Small intestine (tissue), 7 donors: ENCODE measurements around the gene DGKZ. TPM values are rescaled to one million over a fixed set of nuclear protein-coding genes. Genes with fewer than 3 reads are reported as not detected.

Experiments used
- DNase-seq, 2 donors: peaks; one replicate each; pipeline versions ENCODE4 v3.0.0 to v3.0.0-alpha.2; 2013
- FAIRE-seq: peaks from 2 replicates; lab custom pipeline; 2012; peaks lifted over from hg19 to GRCh38; lab: Jason Lieb, UNC
- H3K27ac ChIP-seq, 3 donors: one replicate each; pipeline ENCODE4 v1.5.1; 2013; ENCODE audit warnings: low read length in 2 of 3, mild to moderate bottlenecking in 2 of 3, control low read depth in 1 of 3, inconsistent platforms in 1 of 3, low read depth in 1 of 3, moderate library complexity in 1 of 3
- H3K27me3 ChIP-seq, 3 donors: one replicate each; pipeline ENCODE4 v1.6.1; 2013; ENCODE audit warnings: low read length in 3 of 3, inconsistent platforms in 1 of 3; ENCODE audit not compliant: control insufficient read depth in 3 of 3, insufficient read depth in 3 of 3
- H3K36me3 ChIP-seq, 3 donors: one replicate each; pipeline ENCODE4 v1.6.1; 2013; ENCODE audit warnings: low read length in 3 of 3, inconsistent platforms in 1 of 3, low read depth in 1 of 3, mild to moderate bottlenecking in 1 of 3, moderate library complexity in 1 of 3; ENCODE audit not compliant: control insufficient read depth in 3 of 3, insufficient read depth in 2 of 3
- H3K4me1 ChIP-seq, 3 donors: one replicate each; pipeline ENCODE4 v1.6.1; 2013; ENCODE audit warnings: low read length in 2 of 3, inconsistent platforms in 1 of 3, low read depth in 1 of 3, mild to moderate bottlenecking in 1 of 3, moderate library complexity in 1 of 3; ENCODE audit not compliant: control insufficient read depth in 3 of 3, insufficient read depth in 2 of 3
- H3K4me3 ChIP-seq, 3 donors: one replicate each; pipeline ENCODE4 v1.5.1; 2013; ENCODE audit warnings: low read length in 3 of 3, control low read depth in 1 of 3, inconsistent platforms in 1 of 3, low read depth in 1 of 3, mild to moderate bottlenecking in 1 of 3, moderate library complexity in 1 of 3
- H3K9me3 ChIP-seq, 2 donors: one replicate each; pipeline ENCODE4 v1.6.1; 2013; ENCODE audit warnings: low read depth in 1 of 2, low read length in 1 of 2; ENCODE audit not compliant: control insufficient read depth in 2 of 2, insufficient read depth in 1 of 2
- WGBS, 3 donors: extraction: QIAGEN DNeasy Blood & Tissue Kit; methylation state at CpG; one replicate each; pipeline ENCODE4 v1.1.7; 2013; 5-methylcytosine and 5-hydroxymethylcytosine counted together
- polyA plus RNA-seq, 4 donors: library from polyadenylated mRNA; stranded (reverse) in 3 of 4; unstranded in 1 of 4; fragments of 200-250 nt in 3 of 4; fragments of 120-200 nt in 1 of 4; gene quantifications; one replicate each; pipeline versions ENCODE4 v1.2.1 to v1.2.3, GENCODE V29; 2013
- donor health status: healthy with polysubstance abuse.
- donor health status: control.
- donor health status: control.
- donor health status: Bipolar disorder and iron deficiency.
- donor health status: healthy.

Gene DGKZ
- polyA plus RNA-seq, 4 donors: 41.0 to 122 (median 103) TPM

DNA sequence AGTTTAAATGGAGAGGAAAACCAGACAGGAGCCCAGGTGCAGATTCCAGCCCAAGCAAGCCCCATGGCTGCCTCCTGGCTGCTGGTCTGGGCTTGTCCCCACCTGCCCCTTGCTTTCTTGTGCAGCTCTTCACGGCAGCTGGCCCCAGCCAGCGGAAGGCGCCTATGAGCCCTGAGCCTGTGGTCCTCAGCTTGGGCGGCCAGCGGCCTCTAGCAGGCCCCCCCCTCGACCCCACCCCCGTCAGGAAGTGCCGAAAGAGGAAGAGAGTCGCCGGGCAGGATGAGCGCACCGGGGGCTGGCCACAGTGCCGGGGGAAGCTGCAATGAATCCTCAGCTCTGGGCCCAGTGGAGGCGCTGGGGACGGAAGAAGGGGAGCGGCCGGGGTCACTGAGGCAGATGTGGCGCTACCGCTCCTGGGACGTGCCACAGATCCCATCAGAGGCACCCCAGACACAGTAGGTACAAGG is 2.1 kb upstream of the DGKZ start:
- H3K27me3 ChIP-seq: peaks cover 0 to 15% (median 0%) of the 10 kb centered on the region in 3 donors

DNA sequence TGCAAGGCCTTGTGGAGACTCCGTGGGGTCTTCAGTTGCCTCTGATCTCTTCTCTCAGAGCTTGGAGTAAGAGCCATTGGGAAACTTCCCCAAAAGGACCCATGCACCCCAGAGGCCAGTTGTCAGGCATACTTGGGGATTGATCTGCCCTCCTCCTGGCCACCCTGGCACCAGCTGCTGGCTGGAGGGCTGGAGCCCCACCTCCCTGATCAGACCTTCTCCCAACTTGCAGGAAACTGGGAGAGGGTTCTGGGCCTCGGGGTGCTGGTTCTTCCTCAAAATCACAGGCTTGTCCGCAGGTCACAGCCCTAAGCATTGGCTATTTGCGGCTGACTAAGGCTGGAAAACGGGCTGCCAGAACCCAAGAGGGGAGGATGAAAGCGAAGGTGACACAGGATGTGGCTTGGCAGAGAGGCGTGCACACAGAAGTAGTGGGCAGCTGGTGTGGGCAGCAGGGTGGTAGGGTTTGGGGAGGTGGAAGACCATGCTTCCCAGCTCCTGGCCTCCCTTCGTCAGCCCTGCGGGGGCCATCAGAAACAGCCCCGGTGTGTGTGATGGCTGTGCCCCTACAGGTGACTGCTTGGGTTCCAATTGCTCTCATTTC is 1.3 kb upstream of the DGKZ start:
- H3K4me1 ChIP-seq: peaks cover 2 to 40% (median 7%) of the 10 kb centered on the region in 3 donors
- H3K27ac ChIP-seq: peak overlapping the region in 1 of 3 donors; percentile 37
- DNase-seq (no peak), FAIRE-seq (no peak)
- WGBS, 3 donors: 64 to 83% (median 71%) methylated on average over 10 of the region's 10 CpGs
- H3K36me3 ChIP-seq: peaks cover 0 to 15% (median 0%) of the 10 kb centered on the region in 3 donors
- H3K4me3 ChIP-seq: peak overlapping the region in 1 of 3 donors; percentile 35
- no peaks in the 10 kb centered on the region for H3K9me3 ChIP-seq
- H3K27me3 ChIP-seq: peaks cover 0 to 15% (median 0%) of the 10 kb centered on the region in 3 donors

More for the DNA sequence above, 2.1 kb upstream of the DGKZ start:
- peaks cover 0 to 12% (median 0%) of the 10 kb centered on the region in 3 donors for H3K36me3 ChIP-seq
- no peaks in the 10 kb centered on the region for H3K9me3 ChIP-seq
- 48 to 68% (median 64%) methylated on average over 18 to 20 of the region's 20 CpGs for WGBS, 3 donors
- H3K4me1 ChIP-seq: peaks cover 2 to 38% (median 7%) of the 10 kb centered on the region in 3 donors
- DNase-seq: no peak
- peak overlapping the region in 1 of 3 donors; percentile 35 for H3K4me3 ChIP-seq
- peak overlapping the region in 2 of 3 donors; percentile 37 to 46 for H3K27ac ChIP-seq
- no peak for FAIRE-seq

DNA sequence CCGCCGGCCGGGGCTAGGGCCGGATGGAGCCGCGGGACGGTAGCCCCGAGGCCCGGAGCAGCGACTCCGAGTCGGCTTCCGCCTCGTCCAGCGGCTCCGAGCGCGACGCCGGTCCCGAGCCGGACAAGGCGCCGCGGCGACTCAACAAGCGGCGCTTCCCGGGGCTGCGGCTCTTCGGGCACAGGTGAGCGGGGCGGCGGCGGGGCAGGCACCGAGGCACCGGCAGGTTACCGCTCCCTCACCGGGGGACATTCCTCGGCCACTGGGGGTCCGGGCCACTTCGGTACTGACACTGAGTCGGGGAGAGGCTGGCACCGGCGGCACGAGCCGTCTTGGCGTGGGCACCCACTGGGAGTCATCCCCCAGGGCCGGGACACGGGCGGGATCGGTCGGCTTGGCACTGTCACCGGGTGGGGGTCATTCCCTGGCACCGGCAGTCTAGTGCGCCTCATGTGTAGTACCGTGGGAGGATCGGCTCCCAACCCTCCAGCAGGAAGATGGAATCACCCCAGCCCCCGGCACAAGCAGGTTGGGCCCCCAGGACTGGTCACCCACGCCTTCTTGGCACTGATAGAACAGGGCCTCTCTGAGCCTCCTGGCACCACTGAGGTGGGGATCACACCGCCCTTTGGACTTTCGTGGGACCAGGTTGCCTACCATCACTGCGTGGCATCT is 511 bp downstream of the DGKZ start:
- Histone ChIP-seq H3K27me3 (peaks cover 0 to 15% (median 0%) of the 10 kb centered on the region in 3 donors), H3K4me3 (peak overlapping the region; percentile 65 to 94 (median 70)), H3K4me1 (peaks cover 7 to 49% (median 9%) of the 10 kb centered on the region in 3 donors), H3K36me3 (peaks cover 0 to 30% (median 0%) of the 10 kb centered on the region in 3 donors), H3K27ac (peak overlapping the region; percentile 24 to 68 (median 65)), H3K9me3 (no peaks in the 10 kb centered on the region)
- 2 to 33% (median 14%) methylated on average over 53 to 63 of the region's 63 CpGs for WGBS, 3 donors
- no peak for FAIRE-seq
- DNase-seq: peak; percentile 52 to 64

DNA sequence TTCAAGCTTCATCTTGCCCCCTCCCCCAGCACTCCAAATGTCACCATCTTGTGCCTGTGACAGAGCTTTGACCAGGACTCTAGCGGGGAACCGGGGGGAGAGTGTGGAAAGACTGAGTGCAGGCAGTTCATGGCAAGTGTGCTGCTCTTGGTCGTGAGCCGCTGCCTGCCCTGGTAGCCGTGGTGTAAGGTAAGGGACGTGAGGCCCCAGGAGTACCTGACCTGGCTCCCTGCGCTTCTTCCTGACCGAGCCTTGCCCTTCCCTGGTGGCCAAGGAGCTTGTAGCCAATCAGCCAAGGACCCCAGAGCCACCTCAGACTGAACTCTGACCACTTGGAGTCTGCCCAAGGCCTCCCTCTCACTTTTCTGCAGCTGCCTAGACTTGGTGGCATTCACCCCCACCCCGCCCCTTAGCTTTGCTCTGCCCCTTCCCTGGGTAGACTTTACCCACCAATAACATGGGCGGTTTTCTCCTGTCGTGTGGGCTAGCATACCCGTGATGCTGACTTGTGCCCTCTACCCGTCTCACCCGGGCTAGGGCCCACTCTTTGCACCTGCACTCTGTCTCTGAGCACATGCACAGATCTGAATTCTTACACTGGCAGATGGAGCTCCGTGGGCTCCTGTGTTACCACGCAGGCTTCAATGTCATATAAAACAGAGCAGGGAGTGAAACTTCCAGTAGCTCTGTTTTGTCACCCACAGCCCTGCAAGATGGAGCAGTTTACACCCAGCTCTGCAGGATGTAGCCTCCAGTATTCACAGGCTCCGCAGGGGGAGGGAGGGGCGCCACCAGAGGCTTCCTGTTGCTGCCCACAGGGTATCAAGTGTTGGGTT is 1.5 kb downstream of the DGKZ start:
- Histone ChIP-seq H3K4me1 (peaks cover 7 to 49% (median 9%) of the 10 kb centered on the region in 3 donors), H3K4me3 (peak overlapping the region; percentile 65 to 94 (median 70))

DNA sequence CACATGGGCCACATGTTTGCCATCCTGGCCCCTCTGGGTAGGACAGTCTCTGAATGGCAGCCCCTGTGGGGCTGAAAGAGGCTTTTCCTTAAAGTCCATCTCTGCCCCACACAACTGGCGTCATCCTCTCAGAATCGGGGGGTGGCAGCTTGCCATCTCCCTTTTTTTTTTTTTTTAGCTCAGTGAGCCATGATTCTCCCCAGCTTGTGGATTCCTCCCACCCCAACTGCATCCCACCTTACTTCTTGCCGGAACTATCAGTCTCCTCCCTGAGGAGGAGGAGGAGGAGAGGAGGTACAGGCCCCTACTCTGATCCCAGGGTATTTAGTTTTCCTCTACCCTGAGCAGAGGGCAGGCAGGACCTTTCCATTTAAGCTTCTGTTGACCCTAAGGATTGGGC is 3.4 kb downstream of the DGKZ start:
- H3K36me3 ChIP-seq: peaks cover 0 to 46% (median 0%) of the 10 kb centered on the region in 3 donors
- H3K27me3 ChIP-seq: peaks cover 0 to 11% (median 0%) of the 10 kb centered on the region in 3 donors
- 44 to 56% (median 52%) methylated on average over 2 to 3 of the region's 3 CpGs for WGBS, 3 donors
- no peak overlapping the region for H3K27ac ChIP-seq
- FAIRE-seq (no peak), DNase-seq (no peak)
- H3K4me1 ChIP-seq: peaks cover 7 to 46% (median 9%) of the 10 kb centered on the region in 3 donors
- no peak overlapping the region for H3K4me3 ChIP-seq
- H3K9me3 ChIP-seq: no peaks in the 10 kb centered on the region

More for the DNA sequence above, 1.5 kb downstream of the DGKZ start:
- peaks cover 0 to 15% (median 0%) of the 10 kb centered on the region in 3 donors for H3K27me3 ChIP-seq
- DNase-seq (peak; percentile 65 to 91), FAIRE-seq (no peak)
- no peaks in the 10 kb centered on the region for H3K9me3 ChIP-seq
- 12 to 34% (median 14%) methylated on average over 18 of the region's 18 CpGs for WGBS, 3 donors
- peak overlapping the region; percentile 24 to 68 (median 65) for H3K27ac ChIP-seq
- H3K36me3 ChIP-seq: peaks cover 0 to 40% (median 0%) of the 10 kb centered on the region in 3 donors

DNA sequence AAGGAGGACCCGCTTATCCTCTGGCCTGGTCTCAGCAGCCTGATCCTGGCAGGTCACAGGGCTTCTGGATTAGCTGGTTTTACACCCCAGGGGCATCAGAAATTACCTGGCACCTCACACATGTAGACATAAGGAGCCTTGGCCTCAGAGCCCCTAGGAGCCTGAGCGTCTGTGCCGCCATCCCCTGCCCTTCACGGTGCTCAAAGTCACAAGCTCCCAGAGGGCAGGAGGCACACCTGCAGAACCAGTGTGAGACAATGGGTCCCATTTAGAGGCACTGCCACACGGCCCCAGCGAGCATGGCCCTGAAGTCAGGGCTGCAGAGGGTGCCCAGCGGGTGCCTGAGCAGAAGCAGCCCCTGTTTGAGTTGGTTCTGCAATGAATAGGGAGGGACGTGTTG is 3.9 kb downstream of the DGKZ start:
- DNase-seq (no peak), FAIRE-seq (no peak)
- peaks cover 0 to 50% (median 0%) of the 10 kb centered on the region in 3 donors for H3K36me3 ChIP-seq
- no peak overlapping the region for H3K27ac ChIP-seq
- H3K4me1 ChIP-seq: peaks cover 7 to 46% (median 9%) of the 10 kb centered on the region in 3 donors
- H3K4me3 ChIP-seq: no peak overlapping the region
- H3K27me3 ChIP-seq: peaks cover 0 to 6% (median 0%) of the 10 kb centered on the region in 3 donors
- no peaks in the 10 kb centered on the region for H3K9me3 ChIP-seq
- 48 to 77% (median 61%) methylated on average over 8 of the region's 8 CpGs for WGBS, 3 donors

DNA sequence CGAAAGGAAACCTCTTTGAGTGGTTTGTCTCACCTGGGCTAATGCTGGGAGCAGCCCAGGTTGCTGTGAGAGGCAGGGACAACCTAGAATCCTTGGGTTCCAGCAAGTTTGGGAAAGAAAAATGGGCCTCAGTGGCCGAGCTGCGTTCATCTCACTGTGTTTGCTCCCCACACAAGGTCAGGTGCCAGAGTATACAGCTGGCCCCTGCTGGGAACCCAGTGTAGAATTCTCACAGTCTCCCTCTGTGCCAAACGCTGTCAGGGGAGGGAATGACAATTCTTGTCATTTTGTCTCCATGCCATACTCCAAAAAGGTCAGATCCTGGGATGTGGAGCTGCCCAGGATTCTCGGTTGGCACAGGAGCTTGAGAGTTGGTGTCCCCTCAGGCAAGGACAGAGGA is 4.3 kb downstream of the DGKZ start:
- Histone ChIP-seq H3K9me3 (no peaks in the 10 kb centered on the region), H3K36me3 (peaks cover 0 to 55% (median 0%) of the 10 kb centered on the region in 3 donors), H3K4me1 (peaks cover 7 to 46% (median 9%) of the 10 kb centered on the region in 3 donors), H3K4me3 (no peak overlapping the region), H3K27ac (peak overlapping the region in 2 of 3 donors; percentile 17 to 22), H3K27me3 (peaks cover 0 to 3% (median 0%) of the 10 kb centered on the region in 3 donors)
- no peak for DNase-seq
- 45 to 69% (median 47%) methylated on average over 5 of the region's 5 CpGs for whole genome bisulfite sequencing, 3 donors
- FAIRE-seq: no peak
